Natural killer cell (primary cell): ENCODE data around the gene IRF4. TPM values are rescaled to one million over a fixed set of nuclear protein-coding genes. Genes with fewer than 3 reads are reported as not detected.
"Not testable (repeated sequence)": the region's sequence is repeated elsewhere in the genome, so short reads cannot be mapped to it uniquely, and the experiment has no call there.

ENCODE experiments used
- ATAC-seq, 3 donors: fragments of 150-1000 bp in 2 of 3; fragments of 200-7000 bp in 1 of 3; cut with Tn5 transposase; 1 replicate in 1 of 3; 2 replicates in 2 of 3; pipeline ENCODE4 v1.10.0; 2021; ENCODE audit warnings: mild to moderate bottlenecking in 2 of 3, moderate library complexity in 2 of 3
- DNase-seq, 2 donors: peaks; one replicate each; pipeline versions ENCODE4 v3.0.0 to v3.0.0-alpha.2; 2013 to 2021; ENCODE audit warnings: mixed read lengths in 1 of 2
- H3K27ac ChIP-seq: one replicate; pipeline ENCODE4 v1.5.1; 2013; ENCODE audit warnings: mild to moderate bottlenecking, low read length
- H3K27me3 ChIP-seq: one replicate; pipeline ENCODE4 v1.6.1; 2013; ENCODE audit warnings: low read length; ENCODE audit not compliant: control insufficient read depth, insufficient read depth
- H3K36me3 ChIP-seq: one replicate; pipeline ENCODE4 v1.6.1; 2013; ENCODE audit warnings: low read length; ENCODE audit not compliant: control insufficient read depth, insufficient read depth
- H3K4me1 ChIP-seq: one replicate; pipeline ENCODE4 v1.6.1; 2013; ENCODE audit warnings: low read length; ENCODE audit not compliant: control insufficient read depth, insufficient read depth
- H3K4me3 ChIP-seq: one replicate; pipeline ENCODE4 v1.5.1; 2013; ENCODE audit warnings: low read length
- H3K9me3 ChIP-seq: one replicate; pipeline ENCODE4 v1.6.1; 2013; ENCODE audit warnings: low read length; ENCODE audit not compliant: control insufficient read depth, insufficient read depth
- H3K27ac Mint-ChIP-seq, 2 donors: one replicate each; pipeline ENCODE4 v1.8.0; 2022; ENCODE audit warnings: mild to moderate bottlenecking in 2 of 2, mixed read lengths in 2 of 2, moderate library complexity in 1 of 2
- H3K27me3 Mint-ChIP-seq, 2 donors: one replicate each; pipeline ENCODE4 v1.8.0; 2022; ENCODE audit warnings: low read depth in 2 of 2, mixed read lengths in 2 of 2
- H3K36me3 Mint-ChIP-seq: one replicate; pipeline ENCODE4 v1.8.0; 2022; ENCODE audit warnings: mixed read lengths
- H3K4me1 Mint-ChIP-seq, 2 donors: one replicate each; pipeline ENCODE4 v1.8.0; 2022; ENCODE audit warnings: mixed read lengths in 2 of 2
- H3K4me3 Mint-ChIP-seq: one replicate; pipeline ENCODE4 v1.8.0; 2022; ENCODE audit warnings: mild to moderate bottlenecking, moderate library complexity, mixed read lengths
- H3K9me3 Mint-ChIP-seq, 2 donors: one replicate each; pipeline ENCODE4 v1.8.0; 2022; ENCODE audit warnings: mixed read lengths in 2 of 2
- CTCF ChIP-seq: fragments of 200-600 bp; IDR thresholded peaks from one replicate; pipeline ENCODE4 v1.8.0; 2022; ENCODE audit warnings: antibody characterized with exemption
- WGBS: methylation state at CpG from one replicate; pipeline ENCODE4 v1.1.7; 2013; ENCODE audit warnings: missing lambda C conversion rate; ENCODE audit not compliant: insufficient coverage; 5-methylcytosine and 5-hydroxymethylcytosine counted together
- intact Hi-C: fragments of 100-400 bp; cut with micrococcal nuclease; formaldehyde crosslinking; loops from one replicate; pipeline ENCODE4 v1.14.2; 2022
- total RNA-seq, 4 donors: library from RNA; stranded (reverse); fragments of 120-200 nt in 1 of 4; gene quantifications; one replicate each; pipeline versions ENCODE4 v1.2.3 to v1.2.4, GENCODE V29; 2013 to 2022

Gene IRF4
- total RNA-seq, 3 donors from 2014 or later (not counting 1 experiment from before 2014, with no cell fraction given) = 3.5 to 37.5 (median 3.5) TPM

- H3K4me3 ChIP-seq = no peak overlapping the region
- Mint-ChIP-seq H3K27ac (no peak overlapping the region), H3K27me3 (peaks cover 10 to 11% of the 10 kb centered on the region in 2 donors), H3K9me3 (peaks cover 0 to 4% of the 10 kb centered on the region in 2 donors), H3K36me3 (no peaks in the 10 kb centered on the region), H3K4me3 (no peak overlapping the region), H3K4me1 (peaks cover 5 to 13% of the 10 kb centered on the region in 2 donors)
- H3K4me1 ChIP-seq = peaks cover 10% of the 10 kb centered on the region
- intact Hi-C loops = no loop called here
- H3K36me3 ChIP-seq = no peaks in the 10 kb centered on the region
- peaks cover 13% of the 10 kb centered on the region for H3K9me3 ChIP-seq
- TF ChIP-seq CTCF = no peak
- no peak overlapping the region for H3K27ac ChIP-seq
- 86% methylated on average over 17 of the region's 17 CpGs for WGBS
- no peak for ATAC-seq
- H3K27me3 ChIP-seq = no peaks in the 10 kb centered on the region
- DNase-seq = no peak
Measured at GRCh38 chr6:367891-368630, 23.5 kb upstream of the IRF4 start.

GRCh38 chr6:369559-370431, 21.8 kb upstream of the IRF4 start:
- Histone ChIP-seq H3K4me1 (peaks cover 12% of the 10 kb centered on the region), H3K27ac (no peak overlapping the region), H3K27me3 (no peaks in the 10 kb centered on the region), H3K36me3 (no peaks in the 10 kb centered on the region), H3K9me3 (peaks cover 7% of the 10 kb centered on the region), H3K4me3 (no peak overlapping the region)
- Mint-ChIP-seq H3K9me3 (peaks cover 0 to 4% of the 10 kb centered on the region in 2 donors), H3K4me1 (peaks cover 5 to 13% of the 10 kb centered on the region in 2 donors), H3K27ac (no peak overlapping the region), H3K27me3 (peaks cover 14 to 20% of the 10 kb centered on the region in 2 donors), H3K36me3 (no peaks in the 10 kb centered on the region), H3K4me3 (no peak overlapping the region)
- TF ChIP-seq CTCF = no peak
- DNase-seq (no peak), ATAC-seq (peak in 1 of 3 donors; percentile 16)
- intact Hi-C loops = no loop called here
- 87% methylated on average over 12 of the region's 13 CpGs for WGBS

GRCh38 chr6:370555-370954, 21.0 kb upstream of the IRF4 start:
- TF ChIP-seq CTCF = no peak
- no peak overlapping the region for H3K4me3 Mint-ChIP-seq
- no peak for DNase-seq

GRCh38 chr6:371851-372250, 19.7 kb upstream of the IRF4 start:
- H3K36me3 ChIP-seq, H3K9me3 Mint-ChIP-seq, intact Hi-C loops, DNase-seq, H3K27me3 ChIP-seq, H3K36me3 Mint-ChIP-seq, H3K4me3 ChIP-seq, H3K27ac Mint-ChIP-seq, ATAC-seq, H3K4me3 Mint-ChIP-seq, H3K27ac ChIP-seq, H3K9me3 ChIP-seq: not testable (repeated sequence)
- WGBS = 86% methylated on average over 2 of the region's 2 CpGs
- peaks cover 12% of the 10 kb centered on the region for H3K4me1 ChIP-seq
- H3K27me3 Mint-ChIP-seq = peaks cover 14 to 18% of the 10 kb centered on the region in 2 donors
- peaks cover 5 to 14% of the 10 kb centered on the region in 2 donors for H3K4me1 Mint-ChIP-seq

More at GRCh38 chr6:370555-370954, 21.0 kb upstream of the IRF4 start:
- no peak overlapping the region for H3K4me3 ChIP-seq
- no peak overlapping the region for H3K27ac ChIP-seq
- WGBS = 81% methylated on average over 6 of the region's 6 CpGs
- H3K27ac Mint-ChIP-seq = no peak overlapping the region
- H3K4me1 ChIP-seq = peaks cover 12% of the 10 kb centered on the region
- H3K4me1 Mint-ChIP-seq = peaks cover 5 to 13% of the 10 kb centered on the region in 2 donors
- intact Hi-C loops = no loop called here
- H3K27me3 ChIP-seq = no peaks in the 10 kb centered on the region
- H3K27me3 Mint-ChIP-seq = peaks cover 14 to 23% of the 10 kb centered on the region in 2 donors
- peaks cover 0 to 4% of the 10 kb centered on the region in 2 donors for H3K9me3 Mint-ChIP-seq
- no peaks in the 10 kb centered on the region for H3K36me3 Mint-ChIP-seq
- no peaks in the 10 kb centered on the region for H3K36me3 ChIP-seq
- ATAC-seq = no peak
- H3K9me3 ChIP-seq = peaks cover 7% of the 10 kb centered on the region
